Calu3 (cell line): ENCODE results near the gene SIPA1L3. TPM values are rescaled to one million over a fixed set of nuclear protein-coding genes. Genes with fewer than 3 reads are reported as not detected.

ENCODE experiments used
- BruUV-seq: library from RNA; stranded (reverse); fragments of 400-500 nt; replicated peaks from 2 replicates; lab custom pipeline; 2021; lab: Mats Ljungman, UMichigan
- CTCF ChIA-PET: fragments of 300-600 bp; sonication (Branson Sonifier 250); formaldehyde crosslinking; loops from one replicate; lab custom pipeline; 2022; ENCODE audit warnings: antibody characterized with exemption; lab: Charles Lee
- DNase-seq: peaks from one replicate; pipeline ENCODE4 v3.0.0; 2022
- H3K27ac Mint-ChIP-seq: one replicate; pipeline ENCODE4 v1.8.0; 2022; ENCODE audit warnings: mixed read lengths; ENCODE audit not compliant: unreplicated experiment
- H3K27me3 Mint-ChIP-seq: one replicate; pipeline ENCODE4 v1.8.0; 2022; ENCODE audit warnings: mixed read lengths; ENCODE audit not compliant: unreplicated experiment
- H3K36me3 Mint-ChIP-seq: one replicate; pipeline ENCODE4 v1.8.0; 2022; ENCODE audit warnings: mild to moderate bottlenecking, moderate library complexity, mixed read lengths; ENCODE audit not compliant: insufficient read depth, unreplicated experiment
- H3K4me1 Mint-ChIP-seq: one replicate; pipeline ENCODE4 v1.8.0; 2022; ENCODE audit warnings: mild to moderate bottlenecking, low read depth, mixed read lengths; ENCODE audit not compliant: unreplicated experiment
- H3K4me3 Mint-ChIP-seq: one replicate; pipeline ENCODE4 v1.8.0; 2022; ENCODE audit warnings: mild to moderate bottlenecking, low read depth, moderate library complexity, mixed read lengths; ENCODE audit not compliant: unreplicated experiment
- H3K9me3 Mint-ChIP-seq: one replicate; pipeline ENCODE4 v1.8.0; 2022; ENCODE audit warnings: low read depth, mixed read lengths; ENCODE audit not compliant: unreplicated experiment
- CTCF ChIP-seq: fragments of 200-600 bp; IDR thresholded peaks from one replicate; pipeline ENCODE4 v1.8.0; 2022; ENCODE audit warnings: antibody characterized with exemption; ENCODE audit not compliant: unreplicated experiment
- intact Hi-C: fragments of 100-400 bp; cut with micrococcal nuclease; formaldehyde crosslinking; loops from one replicate; pipeline ENCODE4 v1.10.0; 2022; ENCODE audit not compliant: unreplicated experiment
- total RNA-seq: library from RNA; stranded (reverse); gene quantifications from 2 replicates; pipeline ENCODE4 v1.2.3, GENCODE V29; 2022

SIPA1L3 gene
- total RNA-seq, 1 experiment from 2014 or later = 127 TPM

DNA sequence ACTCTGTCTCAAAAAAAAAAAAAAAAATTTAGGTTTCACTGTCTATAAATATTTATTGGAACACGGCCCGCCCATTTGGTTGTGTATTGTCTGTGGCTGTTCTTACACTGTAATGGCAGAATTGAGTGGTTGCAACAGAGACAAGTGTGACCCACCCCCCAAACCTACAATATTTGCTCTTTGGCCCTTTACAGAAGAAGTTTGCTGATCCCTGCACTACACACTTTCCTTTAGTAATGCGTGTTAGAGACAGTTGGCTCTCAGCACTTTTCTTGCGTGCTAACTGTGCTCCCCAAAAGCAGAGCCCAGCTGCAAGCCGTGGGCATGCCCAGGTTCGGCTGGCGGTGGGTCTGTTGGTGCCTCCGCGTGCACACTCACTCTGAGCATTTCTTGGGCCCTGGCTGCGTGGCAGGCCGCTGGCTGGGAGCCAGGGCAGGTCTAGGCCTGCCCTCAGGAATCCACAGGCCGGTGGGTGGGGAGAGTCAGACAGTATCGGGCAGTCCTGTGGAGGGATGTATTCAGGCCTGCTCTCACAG is 72.6 kb downstream of the SIPA1L3 start:
- no peaks in the 10 kb centered on the region for H3K27me3 Mint-ChIP-seq
- no peak for TF ChIP-seq CTCF
- H3K9me3 Mint-ChIP-seq = no peaks in the 10 kb centered on the region
- BruUV-seq = no TSS peak
- H3K4me3 Mint-ChIP-seq = no peak overlapping the region
- intact Hi-C loops = loop anchor here (5.0 kb wide), 1 partner anchor 72 kb away; the partner anchor contains the start of genes SIPA1L3 and WDR87
- peaks cover 27% of the 10 kb centered on the region for H3K4me1 Mint-ChIP-seq
- peak; percentile 45 for DNase-seq
- peaks cover 3% of the 10 kb centered on the region for H3K36me3 Mint-ChIP-seq
- CTCF ChIA-PET = no interaction called here
- H3K27ac Mint-ChIP-seq = no peak overlapping the region

DNA sequence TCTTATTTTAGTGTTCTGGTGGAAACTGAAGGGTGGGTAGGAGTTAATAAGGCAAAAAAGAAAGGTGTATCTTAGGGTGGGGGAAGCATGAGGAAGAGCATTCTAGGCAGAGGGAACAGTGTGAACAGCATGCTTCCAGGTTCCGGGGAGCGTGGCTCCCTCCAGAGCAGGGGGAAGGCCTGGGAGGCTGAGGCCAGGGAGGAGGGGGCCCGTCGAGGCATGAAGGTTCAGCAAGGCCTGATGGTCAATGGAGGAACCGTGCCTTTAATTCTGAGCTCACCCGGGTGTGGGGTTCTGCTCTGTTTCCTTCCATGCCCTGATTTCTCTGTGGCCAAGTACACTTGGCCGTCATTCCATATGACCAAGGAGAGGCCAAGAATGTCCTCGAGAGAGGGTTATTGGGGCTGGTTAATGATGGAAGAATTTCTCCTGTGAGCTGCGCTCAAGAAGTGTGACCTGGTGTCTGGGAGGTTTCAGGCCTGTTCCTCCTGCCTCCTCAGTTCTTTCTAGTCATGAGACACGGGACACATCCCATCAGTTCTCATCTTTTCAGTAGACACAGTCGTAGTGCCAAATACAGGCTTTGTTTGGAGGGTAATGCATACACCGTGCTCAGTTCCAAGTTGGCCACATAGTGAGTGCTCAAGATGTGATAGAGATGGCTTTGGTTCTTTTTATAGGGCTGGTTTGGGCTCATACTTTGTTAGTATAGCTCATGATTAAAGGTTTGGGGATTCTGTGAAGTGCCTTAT is 73.6 kb downstream of the SIPA1L3 start:
- BruUV-seq = no TSS peak

GRCh38 chr19:37981785-37982475 is 74.9 kb downstream of the SIPA1L3 start:
- no TSS peak for BruUV-seq
- Mint-ChIP-seq H3K9me3 (no peaks in the 10 kb centered on the region), H3K4me3 (no peak overlapping the region), H3K36me3 (no peaks in the 10 kb centered on the region), H3K27ac (no peak overlapping the region), H3K27me3 (no peaks in the 10 kb centered on the region), H3K4me1 (peaks cover 27% of the 10 kb centered on the region)
- CTCF ChIA-PET = interaction anchor here (0.6 to 0.7 kb wide), 3 partner anchors 50 to 588 kb away, joined by 4 to 7 read pairs (median 6); no protein-coding TSS in a partner anchor
- intact Hi-C loops = no loop called here
- no peak for TF ChIP-seq CTCF
- DNase-seq = no peak

More for the DNA sequence above, 73.6 kb downstream of the SIPA1L3 start:
- H3K4me3 Mint-ChIP-seq = no peak overlapping the region
- H3K9me3 Mint-ChIP-seq = no peaks in the 10 kb centered on the region
- no peak for DNase-seq
- H3K27me3 Mint-ChIP-seq = no peaks in the 10 kb centered on the region
- CTCF ChIA-PET = no interaction called here
- intact Hi-C loops = no loop called here
- H3K4me1 Mint-ChIP-seq = peaks cover 27% of the 10 kb centered on the region
- no peak for TF ChIP-seq CTCF
- H3K36me3 Mint-ChIP-seq = no peaks in the 10 kb centered on the region
- no peak overlapping the region for H3K27ac Mint-ChIP-seq

DNA sequence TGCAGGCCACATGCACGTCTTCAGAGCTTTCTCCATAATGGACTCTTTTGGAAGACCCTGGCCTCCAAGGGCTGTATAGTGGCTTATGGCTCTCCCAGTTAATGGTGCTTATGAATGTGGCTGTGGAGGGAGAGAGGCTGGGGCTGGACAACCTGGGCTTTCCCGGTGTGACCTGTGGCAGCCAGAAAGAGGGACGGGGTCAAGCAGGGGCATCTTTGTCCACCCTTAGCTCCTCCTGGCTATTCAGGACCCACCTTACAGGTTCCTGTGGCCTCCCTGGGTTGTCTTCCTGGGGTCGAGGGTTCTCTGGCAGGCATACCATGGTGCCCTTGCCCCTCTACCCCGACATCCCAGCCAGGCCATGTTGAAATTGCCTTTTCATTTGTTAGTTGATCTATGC is 75.6 kb downstream of the SIPA1L3 start:
- H3K27ac Mint-ChIP-seq = no peak overlapping the region
- H3K4me3 Mint-ChIP-seq = no peak overlapping the region
- TF ChIP-seq CTCF = no peak
- H3K4me1 Mint-ChIP-seq = peaks cover 27% of the 10 kb centered on the region
- H3K9me3 Mint-ChIP-seq = no peaks in the 10 kb centered on the region
- intact Hi-C loops = no loop called here
- no peak for DNase-seq
- H3K36me3 Mint-ChIP-seq = no peaks in the 10 kb centered on the region
- CTCF ChIA-PET = interaction anchor here (0.6 kb wide), 1 partner anchor 523 kb away, joined by 7 read pairs; no protein-coding TSS in a partner anchor
- no peaks in the 10 kb centered on the region for H3K27me3 Mint-ChIP-seq
- BruUV-seq = no TSS peak
